ENCODE data around the gene ATF7. TPM values are rescaled to one million over a fixed set of nuclear protein-coding genes. Genes with fewer than 3 reads are reported as not detected.

Gene ATF7
- total and polyA plus RNA-seq, 2 of the 13 experiments (the other 11 are each of a cell fraction or from before 2014, with no cell fraction given): 9.6 to 16.2 TPM

- ChIA-PET CTCF (ENCODE audit: low intra/inter-chr PET ratio, low total read pairs) (no interaction called here), POLR2A (no interaction called here)
- Histone ChIP-seq H2AFZ (ENCODE audit: low read length) (no peak overlapping the region), H3K79me2 (ENCODE audit: insufficient read depth, low read length) (no peaks in the 10 kb centered on the region), H4K20me1 (ENCODE audit: insufficient read depth, low read length) (no peaks in the 10 kb centered on the region), H3K4me2 (ENCODE audit: low read depth, low read length) (no peak overlapping the region), H3K9me3 (ENCODE audit: low read length) (no peaks in the 10 kb centered on the region), H3K27me3 (ENCODE audit: control insufficient read depth in 1 of 2, insufficient read depth in 2 of 2, low read length in 2 of 2) (no peaks in the 10 kb centered on the region), H3K4me1 (ENCODE audit: insufficient read depth, low read length) (peaks cover 38% of the 10 kb centered on the region), H3K4me3 (replicated peaks in 1 of 3; ENCODE audit: insufficient read depth in 1 of 3, low read depth in 2 of 3, low read length in 3 of 3) (no peak overlapping the region), H3K9ac (ENCODE audit: insufficient read depth, low read depth, low read length) (no peak overlapping the region), H3K36me3 (replicated peaks in 1 of 2; ENCODE audit: control insufficient read depth in 1 of 2, insufficient read depth in 2 of 2, low read length in 2 of 2) (no peaks in the 10 kb centered on the region), H3K27ac (ENCODE audit: extremely low read length, insufficient read depth, low read length) (no peak overlapping the region)
- DNase-seq (ENCODE audit: low spot score): no peak
- BruUV-seq (replicated peaks): no TSS peak
- no peak for ATAC-seq
- WGBS (ENCODE audit: low lambda C conversion rate): 95% methylated on average over 2 of the region's 2 CpGs
- intact Hi-C loops (cut with micrococcal nuclease; ENCODE audit: unreplicated experiment) (no loop called here), in situ Hi-C loops (cut with HindIII; ENCODE audit: extremely low pct_ligation_motif_present, low pct_unique_long_range_greater_than_20kb) (no loop called here)
- FAIRE-seq: no peak
- TF ChIP-seq ZNF468 (CRISPR knock-in tag; IDR thresholded peaks at IDR 0.05) (no peak), ZSCAN5A (CRISPR knock-in tag; IDR thresholded peaks at IDR 0.05; ENCODE audit: borderline replicate concordance) (no peak), HINFP (CRISPR knock-in tag; IDR thresholded peaks at IDR 0.05; ENCODE audit: low read depth) (no peak), ZNF530 (CRISPR knock-in tag; IDR thresholded peaks at IDR 0.05; ENCODE audit: low read depth) (no peak), HOXA9 (CRISPR knock-in tag; IDR thresholded peaks at IDR 0.05; ENCODE audit: borderline replicate concordance) (no peak), CREM (IDR thresholded peaks at IDR 0.05) (no peak), CREM (CRISPR knock-in tag; IDR thresholded peaks at IDR 0.05) (no peak), ZNF33A (CRISPR knock-in tag; IDR thresholded peaks at IDR 0.05; ENCODE audit: borderline replicate concordance) (no peak), ISL2 (CRISPR knock-in tag; IDR thresholded peaks at IDR 0.05) (no peak), TOPORS (CRISPR knock-in tag; IDR thresholded peaks at IDR 0.05) (no peak), ZNF784 (CRISPR knock-in tag; IDR thresholded peaks at IDR 0.05; ENCODE audit: borderline replicate concordance) (no peak), ZSCAN25 (CRISPR knock-in tag; IDR thresholded peaks at IDR 0.05) (no peak), ZNF687 (CRISPR knock-in tag; IDR thresholded peaks at IDR 0.05) (no peak), RARG (CRISPR knock-in tag; IDR thresholded peaks at IDR 0.05; ENCODE audit: low read depth) (no peak), NFYB (CRISPR knock-in tag; IDR thresholded peaks at IDR 0.05) (no peak), ZFP36L2 (CRISPR knock-in tag; IDR thresholded peaks at IDR 0.05) (no peak), TRIM22 (IDR thresholded peaks at IDR 0.05) (no peak)
Observed at GRCh38 chr12:53653595-53653994, 27.4 kb upstream of the ATF7 start.

All from HepG2 (cell line).